Activated T-cell treated with anti-CD3 and anti-CD28 coated beads for 1 hour (primary cell): ENCODE data around the gene CACNA1H.

Source experiments
- DNase-seq: peaks from one replicate; pipeline ENCODE4 v3.0.0-alpha.2; 2020; ENCODE audit warnings: low read depth

The CACNA1H gene

DNA sequence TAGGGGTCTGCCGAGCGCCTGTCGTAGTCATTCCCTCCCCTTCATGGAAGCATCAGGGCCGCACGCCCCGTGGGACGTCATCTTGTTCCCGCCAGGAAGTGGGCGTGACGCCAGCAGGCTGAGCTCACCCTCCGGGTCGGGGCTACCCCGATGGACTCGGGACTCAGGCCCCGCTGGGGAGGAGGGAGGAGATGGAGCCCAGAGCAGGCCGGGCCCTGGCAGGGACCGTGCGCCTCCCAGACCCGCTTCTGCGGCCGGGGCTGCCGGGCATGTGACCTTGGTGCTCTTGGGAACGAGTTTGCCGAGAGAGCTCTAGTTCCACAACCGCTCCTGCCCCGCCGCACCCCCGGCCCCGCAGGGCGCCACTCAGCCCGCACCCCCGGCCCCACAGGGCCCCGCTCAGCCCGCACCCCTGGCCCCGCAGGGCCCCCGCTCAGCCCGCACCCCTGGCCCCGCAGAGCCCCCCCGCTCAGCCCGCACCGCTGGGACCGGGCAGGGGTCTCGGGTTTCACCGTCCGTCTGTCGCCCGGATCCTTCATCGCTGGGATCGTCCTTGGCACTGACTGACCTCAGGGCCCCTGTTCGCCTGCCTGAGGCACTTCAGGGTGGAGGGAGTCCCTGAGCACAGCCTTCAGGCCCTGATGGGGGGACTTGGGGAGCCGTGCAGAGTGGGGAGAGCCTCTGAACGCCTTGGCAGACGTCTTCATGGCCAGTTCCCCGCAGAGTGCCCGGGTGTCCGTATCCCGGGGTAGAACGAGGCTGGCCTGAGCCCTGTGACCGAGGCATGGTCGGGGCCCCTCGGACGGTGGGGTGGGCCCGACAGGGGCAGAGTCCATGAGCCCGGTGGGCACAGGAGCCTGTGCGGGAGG is 5.8 kb downstream of the CACNA1H start:
- no peak for DNase-seq

DNA sequence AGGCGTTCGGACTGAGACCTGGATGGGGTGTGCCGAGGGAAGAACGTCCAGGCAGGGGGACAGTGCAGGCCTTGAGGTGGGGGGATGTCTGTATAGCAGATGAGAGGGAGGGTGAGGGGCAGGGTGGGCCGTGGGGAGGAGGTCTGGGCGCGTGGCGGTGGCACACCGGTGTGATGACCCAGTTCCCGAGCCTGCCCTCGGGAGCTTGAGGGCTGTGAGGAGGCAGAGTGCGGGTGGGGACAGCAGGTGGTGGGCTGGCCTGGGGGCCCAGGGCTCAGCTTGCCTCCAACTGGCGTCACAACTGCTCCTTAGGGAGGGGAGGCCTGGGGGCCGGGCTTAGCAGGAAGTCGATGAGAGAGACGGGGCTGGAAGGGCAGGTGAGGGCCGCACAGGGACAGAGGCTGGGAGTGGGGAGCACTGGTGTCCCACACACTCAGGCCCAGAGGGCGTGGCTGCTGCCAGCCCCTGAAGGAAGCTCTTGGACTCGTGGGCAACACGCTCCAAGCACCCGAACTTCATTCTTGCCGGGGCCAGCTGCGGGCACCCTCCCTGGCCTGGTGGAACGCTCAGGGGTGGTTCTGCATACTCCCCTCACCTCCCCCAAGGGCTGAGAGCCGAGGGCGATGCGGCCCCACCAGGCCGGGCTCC is 6.5 kb downstream of the CACNA1H start:
- no peak for DNase-seq

DNA sequence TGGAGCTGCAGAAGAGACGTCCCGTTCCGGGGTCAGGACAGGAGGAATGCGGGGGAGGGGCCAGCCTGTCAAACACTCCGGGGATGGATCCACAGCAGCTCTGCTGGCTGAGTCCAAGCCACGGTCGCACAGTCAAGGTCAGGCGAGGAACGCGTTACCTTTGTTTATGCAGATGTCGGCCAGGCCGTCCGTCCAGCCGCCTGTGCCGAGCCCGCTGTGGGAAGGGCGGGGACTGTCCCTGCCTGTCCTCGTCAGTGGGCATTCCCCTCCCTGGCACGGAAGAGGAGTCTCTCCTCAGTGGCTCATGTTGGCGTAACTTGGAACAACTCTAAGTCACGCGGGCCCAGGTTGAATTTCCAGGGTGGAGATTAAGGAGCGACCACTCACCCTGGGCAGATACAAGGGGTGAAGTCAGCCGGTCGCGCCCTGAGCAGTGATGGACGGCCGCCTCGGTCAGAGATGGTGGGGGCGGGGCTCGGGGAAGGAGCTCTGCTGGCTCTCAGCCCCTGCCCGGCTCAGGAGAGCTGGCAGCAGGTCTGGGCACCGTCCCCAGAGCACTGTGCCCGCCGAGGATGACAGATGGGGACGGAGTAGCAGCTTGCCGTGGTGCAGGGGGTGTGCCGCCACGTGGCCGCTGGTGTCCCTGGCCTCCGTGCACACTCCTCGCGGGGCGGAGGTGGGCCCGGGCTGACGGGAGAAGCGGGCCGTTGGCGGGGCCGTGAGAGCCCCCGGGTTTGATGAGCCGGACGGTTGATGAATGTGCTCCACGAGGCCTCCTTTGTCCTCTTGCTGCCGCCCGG is 7.3 kb downstream of the CACNA1H start:
- DNase-seq: no peak

DNA sequence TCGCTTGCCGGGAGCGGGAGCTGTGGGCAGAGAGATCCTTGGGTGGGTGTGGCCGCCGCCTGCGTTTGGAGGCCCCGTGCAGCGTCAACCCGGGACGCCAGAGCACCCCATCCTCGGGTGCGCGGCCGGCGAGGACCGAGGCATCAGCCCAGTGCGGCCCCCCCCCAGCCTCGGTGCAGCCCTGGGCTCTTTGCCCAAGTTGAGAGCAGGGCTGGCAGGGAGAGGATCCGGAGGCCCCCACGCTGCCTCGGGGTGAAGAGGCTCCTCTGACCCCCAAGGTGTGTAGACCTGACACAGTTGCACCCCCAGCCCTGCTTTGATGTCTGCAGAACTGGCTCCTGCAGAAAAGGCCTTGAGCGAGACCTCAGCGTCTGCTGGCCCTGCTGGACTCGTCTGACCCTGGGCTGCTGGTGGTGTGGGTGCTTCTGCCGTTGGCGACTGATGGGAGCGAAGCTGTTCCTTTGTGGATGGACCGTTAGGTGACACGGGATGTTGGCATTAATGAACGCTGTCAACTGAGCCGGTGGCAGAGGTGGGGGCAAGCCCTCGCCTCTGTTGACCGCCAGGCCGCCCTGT is 8.0 kb downstream of the CACNA1H start:
- DNase-seq: no peak

DNA sequence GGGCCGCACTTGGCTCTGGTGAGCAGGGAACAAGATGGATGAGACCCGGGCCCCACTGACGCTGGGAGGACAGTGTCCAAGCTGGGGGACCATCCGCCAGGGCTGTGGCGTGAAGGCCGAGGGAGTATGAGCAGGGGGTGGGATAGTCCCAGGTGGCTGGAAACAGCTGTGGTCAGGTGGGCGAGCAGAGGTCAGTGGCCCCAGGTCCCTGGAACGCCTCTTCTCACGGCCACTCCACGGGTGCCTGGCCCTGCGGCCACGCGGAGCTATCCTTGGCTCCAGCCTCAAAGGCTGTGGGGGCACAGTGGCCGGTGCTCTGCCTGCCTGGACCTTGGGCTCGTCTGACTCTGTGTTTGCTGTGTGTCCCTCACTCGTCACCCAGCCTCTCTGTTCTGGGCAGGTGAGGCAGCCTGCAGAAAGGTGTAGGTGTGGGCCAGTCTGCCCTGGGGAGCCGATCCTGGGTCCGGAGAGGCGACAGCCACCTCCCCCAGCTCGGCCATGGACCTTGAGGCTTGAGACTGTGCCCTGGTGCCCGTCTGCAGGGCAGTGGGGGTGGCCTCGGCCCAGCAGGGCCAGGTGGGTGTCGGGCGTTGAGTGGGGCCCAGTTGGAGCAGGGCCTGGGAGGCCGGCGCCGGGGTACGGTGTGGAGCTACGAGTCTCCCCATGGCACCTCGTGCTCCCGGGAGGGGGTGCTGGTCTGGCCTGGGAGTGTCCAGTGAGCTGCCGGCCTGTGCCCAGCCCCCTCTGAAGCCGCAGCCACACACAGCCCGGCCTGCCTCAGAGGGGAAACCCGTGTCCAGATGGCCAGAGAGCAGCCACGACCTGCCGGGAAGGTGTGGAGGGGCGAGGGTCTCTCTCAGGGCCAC is 10.0 kb downstream of the CACNA1H start:
- no peak for DNase-seq

DNA sequence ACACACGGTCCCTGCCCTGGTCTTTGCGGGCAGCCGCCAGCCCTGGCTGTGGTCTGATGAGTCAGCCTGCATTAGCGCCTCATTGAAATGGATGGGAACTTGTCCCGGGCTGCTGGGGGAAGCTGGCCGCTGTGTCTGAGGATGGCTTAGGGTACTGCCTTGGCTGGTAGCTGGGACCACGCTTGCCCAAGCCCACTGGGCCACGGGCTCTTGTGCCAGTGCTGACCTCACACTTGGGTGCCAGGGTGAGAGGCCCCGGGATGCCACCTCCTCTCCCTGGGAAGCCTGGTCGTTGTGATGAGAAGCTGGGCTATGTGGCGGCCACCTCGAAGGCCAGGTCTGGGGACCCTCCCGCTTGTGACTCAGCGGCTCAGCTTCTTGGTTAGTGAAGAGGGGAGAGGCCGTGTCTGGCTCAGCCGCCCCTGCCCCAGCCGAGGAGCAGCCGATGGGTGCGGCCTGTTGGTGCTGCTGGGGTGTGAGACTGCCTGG is 10.7 kb downstream of the CACNA1H start:
- DNase-seq: no peak

DNA sequence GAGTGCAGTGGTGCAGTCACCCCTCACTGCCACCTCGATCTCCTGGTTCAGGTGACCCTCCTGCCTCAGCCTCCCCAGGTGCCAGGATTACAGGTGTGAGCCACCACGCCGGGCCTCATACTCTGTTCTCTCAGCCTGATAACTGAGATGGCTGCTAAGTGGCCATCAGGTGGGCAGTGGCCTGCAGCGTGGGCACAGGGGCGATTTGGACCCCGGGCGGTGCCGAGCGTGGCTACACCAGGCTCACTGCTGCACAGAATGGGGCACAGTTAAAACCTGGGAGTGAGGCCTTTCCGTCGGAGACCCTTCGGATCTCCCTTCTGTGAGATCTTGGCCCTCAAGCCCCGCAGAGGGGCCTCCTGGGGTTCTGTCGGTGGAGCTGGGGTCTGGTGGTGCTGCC is 11.5 kb downstream of the CACNA1H start:
- no peak for DNase-seq

- no peak for DNase-seq
Measured at GRCh38 chr16:1164975-1165374, 12.1 kb downstream of the CACNA1H start.

GRCh38 chr16:1165511-1165910 is 12.6 kb downstream of the CACNA1H start:
- no peak for DNase-seq

DNA sequence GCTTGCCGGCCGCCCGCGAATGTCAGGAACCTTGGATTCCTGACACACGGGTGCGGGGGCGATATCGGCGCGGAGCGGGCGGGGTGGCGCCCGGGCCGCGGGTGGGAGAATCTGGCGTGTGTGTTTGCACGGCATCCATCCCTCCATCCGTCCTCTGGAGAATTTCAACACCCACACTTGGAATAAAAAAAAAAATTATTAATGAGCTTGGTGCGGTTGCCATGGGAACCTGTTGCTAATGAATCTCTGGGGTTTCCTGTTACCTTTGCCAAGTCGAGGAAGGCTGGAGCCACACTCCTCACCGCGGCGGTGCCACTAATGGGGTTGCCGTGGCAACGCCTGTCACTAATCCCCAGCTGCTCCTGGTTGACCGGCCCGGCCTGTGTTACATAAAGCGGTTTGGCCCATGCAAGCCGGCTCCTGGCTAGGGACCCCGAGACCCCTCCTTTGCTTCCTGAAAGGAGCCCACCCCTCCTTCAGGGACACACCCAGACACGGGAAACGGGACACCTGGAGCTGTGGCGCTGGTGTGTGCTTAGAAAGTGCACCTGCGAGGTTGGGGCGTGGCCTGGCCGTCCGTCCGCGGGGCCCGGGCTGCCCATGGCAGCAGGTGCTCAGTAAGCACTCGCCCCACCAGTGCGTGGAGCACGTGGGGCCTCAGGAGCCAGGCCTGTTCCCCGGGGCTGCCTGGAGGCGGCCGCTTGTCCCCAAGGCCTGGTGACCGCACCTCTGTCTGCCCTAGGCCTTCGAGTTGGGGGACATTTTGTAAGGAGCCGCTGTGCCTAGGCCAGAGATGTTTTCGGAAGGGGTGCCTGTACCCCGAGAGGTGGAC is 14.6 kb downstream of the CACNA1H start:
- DNase-seq: no peak

DNA sequence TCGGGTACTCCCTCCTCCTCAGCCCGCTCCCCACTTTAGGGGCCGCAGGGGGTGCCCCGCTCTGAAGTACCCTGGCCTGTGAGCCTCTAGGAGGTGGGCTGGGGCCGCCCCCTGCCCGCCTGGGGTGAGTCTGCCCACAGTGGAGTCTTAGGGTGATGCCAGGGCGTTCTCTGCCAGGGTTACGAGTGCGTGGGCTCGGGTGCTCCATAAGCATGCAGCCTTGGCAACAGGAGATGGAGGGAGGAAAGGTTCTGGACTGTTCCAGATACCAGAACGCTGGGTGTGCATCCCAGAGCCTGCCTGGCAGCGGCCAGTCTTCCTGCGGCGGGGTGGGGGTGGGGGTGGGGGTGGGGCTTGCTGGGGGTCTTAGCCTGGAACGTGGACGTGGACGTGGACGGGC is 15.9 kb downstream of the CACNA1H start:
- no peak for DNase-seq

GRCh38 chr16:1169285-1170075 is 16.6 kb downstream of the CACNA1H start:
- no peak for DNase-seq

DNA sequence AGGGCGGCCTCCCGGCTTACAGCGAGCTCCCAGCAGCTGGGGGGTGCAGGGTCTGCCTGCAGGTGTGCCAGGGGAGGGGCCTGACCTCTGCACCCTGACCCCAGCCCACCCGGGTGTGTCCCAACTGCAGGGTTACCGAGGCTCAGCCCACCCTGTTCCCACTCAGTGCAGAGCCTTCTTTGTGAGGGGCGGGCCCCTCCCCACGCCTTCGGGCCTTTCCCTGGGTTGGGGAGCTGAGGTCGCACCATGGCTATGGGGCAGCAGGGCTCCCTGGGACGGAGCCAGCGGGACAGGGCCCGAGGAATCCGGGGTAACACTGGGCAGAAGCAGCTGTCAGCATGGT is 17.1 kb downstream of the CACNA1H start:
- DNase-seq: no peak

DNA sequence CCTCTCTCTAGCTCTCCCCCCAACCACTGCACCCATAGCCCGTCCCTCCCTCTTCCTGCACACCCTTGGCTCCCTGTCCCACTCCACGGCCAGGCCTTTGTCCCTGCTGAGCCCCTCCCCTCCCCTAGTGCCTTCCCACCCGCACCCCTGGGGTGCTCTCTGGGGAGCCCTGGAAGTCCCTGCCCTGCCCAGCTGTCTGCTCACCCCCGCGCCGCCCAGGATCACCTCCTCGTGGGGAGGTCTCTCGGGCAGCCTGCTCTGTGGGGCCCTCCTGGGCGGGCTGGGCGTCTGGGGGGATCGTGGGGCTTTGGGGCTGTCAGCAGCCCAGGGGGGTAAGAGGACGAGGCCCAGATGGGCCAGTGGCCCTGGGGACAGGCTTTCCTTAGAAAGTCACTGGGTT is 18.1 kb downstream of the CACNA1H start:
- DNase-seq: no peak

GRCh38 chr16:1171854-1172428 is 19.0 kb downstream of the CACNA1H start:
- no peak for DNase-seq

DNA sequence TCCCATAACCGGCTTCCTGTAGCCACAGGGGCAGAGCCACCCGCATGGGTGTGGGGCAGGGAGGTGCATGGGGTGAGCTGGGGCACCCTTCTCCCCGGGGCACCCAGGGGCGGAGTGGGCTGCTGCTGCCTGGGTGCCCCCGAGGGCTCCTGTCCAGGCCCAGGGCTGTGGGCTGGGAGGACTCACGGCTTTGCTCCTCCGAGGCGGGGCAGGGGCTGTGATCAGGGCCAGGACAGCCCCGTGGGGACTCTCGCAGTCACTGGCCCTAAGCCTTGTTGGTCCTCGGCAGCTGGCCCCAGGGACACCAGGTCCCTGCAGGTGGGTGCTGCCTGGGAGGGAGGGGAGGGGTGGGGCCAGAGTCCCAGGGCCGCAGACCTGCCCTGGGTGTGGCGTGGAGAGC is 19.7 kb downstream of the CACNA1H start:
- DNase-seq: no peak

- no peak for DNase-seq
Measured at GRCh38 chr16:1173788-1174451, 21.0 kb downstream of the CACNA1H start.

DNA sequence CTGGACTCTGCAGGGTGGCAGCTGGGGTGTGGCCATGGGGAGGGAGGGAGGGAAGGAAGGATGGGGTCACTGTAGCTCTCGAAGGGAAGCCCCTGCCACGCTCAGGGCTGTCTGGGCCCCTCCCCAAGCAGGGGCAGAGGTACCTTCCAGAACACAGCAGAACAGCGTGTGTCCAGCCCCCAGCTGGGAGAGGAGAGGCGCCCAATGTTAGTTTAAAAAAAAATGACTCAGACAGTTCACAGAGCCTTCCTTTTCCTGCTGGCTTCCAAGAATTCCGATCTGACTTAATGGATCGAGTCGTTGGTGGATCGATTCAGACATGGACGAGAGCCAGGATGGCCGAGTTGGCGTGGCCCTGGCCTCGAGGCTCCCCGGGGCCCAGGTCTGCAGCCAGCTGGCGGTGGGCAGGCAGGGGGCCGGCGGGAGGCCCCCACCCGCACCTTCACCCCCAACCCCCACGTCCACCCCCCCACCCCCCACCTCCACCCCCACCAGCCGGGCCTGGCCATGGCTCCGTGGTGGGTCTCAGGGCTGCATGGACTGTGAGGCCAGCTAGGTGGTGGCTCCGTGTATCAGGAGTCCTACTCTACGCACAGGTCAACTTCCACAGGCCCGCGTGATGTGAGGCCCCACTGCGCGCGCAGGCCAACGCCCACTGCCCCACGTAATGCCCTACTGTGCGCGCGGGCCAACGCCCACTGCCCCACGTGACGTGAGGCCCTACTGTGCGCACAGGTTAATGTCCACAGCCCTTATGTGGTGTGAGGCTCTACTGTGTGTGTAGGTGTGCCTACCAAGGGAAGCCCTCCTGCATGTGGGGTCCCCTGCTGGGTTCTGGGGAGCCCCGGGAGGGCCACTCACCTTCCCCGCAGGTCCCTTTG is 21.8 kb downstream of the CACNA1H start:
- no peak for DNase-seq
